ENCODE measurements around the gene THUMPD3. TPM values are rescaled to one million over a fixed set of nuclear protein-coding genes. Genes with fewer than 3 reads are reported as not detected.

Gene THUMPD3
- polyA plus RNA-seq, 3 donors: 47.0 to 70.4 (median 60.0) TPM

GRCh38 chr3:9415485-9416138, 52.8 kb downstream of the THUMPD3 start:
- no peak for DNase-seq

GRCh38 chr3:9416139-9416780, 53.4 kb downstream of the THUMPD3 start:
- DNase-seq: no peak

- DNase-seq: no peak
These were observed 58.1 kb downstream of the THUMPD3 start for GRCh38 chr3:9420850-9421549.

GRCh38 chr3:9422712-9423424, 60.0 kb downstream of the THUMPD3 start:
- DNase-seq: peak; percentile 90

GRCh38 chr3:9428411-9428810, 65.6 kb downstream of the THUMPD3 start:
- DNase-seq: no peak

GRCh38 chr3:9430733-9431132, 67.9 kb downstream of the THUMPD3 start:
- DNase-seq: no peak

GRCh38 chr3:9433627-9434521, 71.0 kb downstream of the THUMPD3 start:
- no peak for DNase-seq

- DNase-seq: no peak
These were observed 72.5 kb downstream of the THUMPD3 start for GRCh38 chr3:9435316-9435715.

Other genes with a start within 250 kb of the THUMPD3 start
- 10 to 100 TPM; 15.3 to 22.8 (median 18.9) TPM for gene SRGAP3, start 113.4 kb upstream of the THUMPD3 start, polyA plus RNA-seq (ENCODE audit: insufficient read length in 3 of 3)
- 100 to 1,000 TPM; 103 to 165 (median 163) TPM for gene SETD5, start 34.6 kb downstream of the THUMPD3 start, polyA plus RNA-seq (ENCODE audit: insufficient read length in 3 of 3)
- under 1 TPM; 0.04 to 0.09 (median 0.06) TPM for gene LHFPL4, start 190.8 kb downstream of the THUMPD3 start, polyA plus RNA-seq (ENCODE audit: insufficient read length in 3 of 3)